GM18858 (cell line): ENCODE measurements around the gene KLK11.
"Not testable (repeated sequence)": the region's sequence is repeated elsewhere in the genome, so short reads cannot be mapped to it uniquely, and the experiment has no call there.

Source experiments
- ATAC-seq: cut with Tn5 transposase; IDR thresholded peaks from one replicate; pipeline ENCODE4 v1.9.1; 2021; ENCODE audit not compliant: unreplicated experiment

Gene KLK11

DNA sequence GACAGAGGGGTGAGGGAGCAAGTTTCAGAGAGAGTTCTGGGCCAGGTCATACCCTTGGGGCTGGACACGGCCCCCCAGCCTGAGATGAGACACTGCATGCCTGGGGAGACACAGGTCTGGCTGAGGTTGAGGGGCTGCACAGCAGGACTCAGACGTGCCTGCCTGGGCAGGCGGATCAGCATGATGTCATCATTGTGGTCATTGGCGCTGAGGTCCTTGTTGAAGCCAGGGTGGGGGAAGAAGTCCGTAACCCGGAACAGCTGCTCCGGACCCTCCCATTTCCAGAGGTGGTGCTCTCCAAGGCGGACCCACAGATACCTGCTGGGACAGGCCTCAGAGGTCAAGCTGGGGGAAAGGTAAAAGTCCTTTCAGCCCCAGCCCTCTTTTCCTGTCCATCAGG lies 20.0 kb downstream of the KLK11 start:
- ATAC-seq = no peak

- ATAC-seq = no peak
Observed at GRCh38 chr19:51005248-51005647, 21.2 kb downstream of the KLK11 start.

- ATAC-seq = no peak
Observed at GRCh38 chr19:51003316-51003715, 23.1 kb downstream of the KLK11 start.

GRCh38 chr19:51002542-51003311 lies 23.7 kb downstream of the KLK11 start:
- no peak for ATAC-seq

- ATAC-seq = no peak
Observed at GRCh38 chr19:51002089-51002532, 24.3 kb downstream of the KLK11 start.

DNA sequence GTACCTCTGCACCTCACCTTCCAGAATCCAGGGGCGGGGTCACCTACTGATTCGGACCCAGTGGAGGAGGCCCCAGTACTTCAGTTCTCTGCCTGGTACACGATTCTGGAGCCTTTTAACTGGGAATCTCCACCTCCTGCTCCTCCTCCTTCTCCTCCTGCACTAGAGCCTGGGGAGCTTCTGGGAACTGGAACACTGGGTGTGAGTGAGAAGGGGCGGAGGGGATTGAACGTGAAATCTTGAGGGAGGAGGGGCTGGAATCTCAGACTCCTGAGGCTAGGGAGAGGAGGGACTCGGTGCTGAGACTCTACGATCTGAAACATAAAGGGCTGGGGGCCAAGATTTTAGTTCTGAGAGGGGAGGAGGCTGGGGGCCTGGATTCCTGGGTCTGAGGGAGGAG lies 24.9 kb downstream of the KLK11 start, which contains the start of gene KLK8:
TSS of gene KLK8 (minus strand) at position 90 of the 400 bp plus-strand sequence. CDS start 437 bp downstream, outside the sequence.
- no peak for ATAC-seq

- ATAC-seq = no peak
Observed at GRCh38 chr19:51000981-51001380, 25.4 kb downstream of the KLK11 start.

DNA sequence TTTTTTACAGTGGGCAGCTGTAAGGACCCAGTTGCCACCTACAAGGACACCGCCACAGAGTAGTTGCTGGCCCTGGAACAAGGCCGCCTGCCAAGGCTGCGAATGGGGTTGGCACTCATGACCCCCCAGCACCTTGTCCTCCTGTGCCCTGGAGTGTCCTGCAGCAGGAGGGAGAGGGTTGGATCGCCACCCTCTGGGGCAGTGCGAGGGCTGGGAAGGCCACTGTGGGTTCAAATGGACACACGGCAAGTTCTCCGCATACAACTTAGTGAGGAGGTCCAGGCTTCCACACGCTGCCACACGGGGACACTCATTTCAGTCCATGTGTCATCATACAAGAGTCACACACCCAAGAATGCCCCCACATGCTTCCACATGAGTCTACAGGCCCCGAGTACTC lies 26.0 kb downstream of the KLK11 start:
- no peak for ATAC-seq

- ATAC-seq = no peak
Observed at GRCh38 chr19:50998686-50999085, 27.7 kb downstream of the KLK11 start.

- ATAC-seq = no peak
Observed at GRCh38 chr19:50998061-50998460, 28.4 kb downstream of the KLK11 start.

DNA sequence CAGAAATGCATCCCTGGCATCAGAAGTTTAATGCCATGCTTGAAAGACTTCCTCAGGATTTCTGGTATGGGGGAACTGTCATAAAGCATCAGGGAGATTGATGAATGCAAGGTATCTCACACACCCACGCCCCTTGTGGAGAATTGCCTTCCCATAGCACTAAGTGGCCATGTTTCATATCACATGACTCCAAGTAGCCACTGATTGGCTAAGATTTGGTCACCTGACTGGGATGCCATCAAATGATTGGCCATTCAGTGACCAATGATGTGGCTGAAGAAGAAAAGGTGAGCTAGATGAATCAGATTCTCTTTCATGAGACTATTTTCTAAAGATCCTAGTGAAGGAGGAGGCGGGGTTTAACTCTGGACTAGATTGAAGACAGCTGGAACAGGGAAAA lies 32.3 kb downstream of the KLK11 start:
- no peak for ATAC-seq

GRCh38 chr19:50992666-50993035 lies 33.8 kb downstream of the KLK11 start:
- no peak for ATAC-seq

DNA sequence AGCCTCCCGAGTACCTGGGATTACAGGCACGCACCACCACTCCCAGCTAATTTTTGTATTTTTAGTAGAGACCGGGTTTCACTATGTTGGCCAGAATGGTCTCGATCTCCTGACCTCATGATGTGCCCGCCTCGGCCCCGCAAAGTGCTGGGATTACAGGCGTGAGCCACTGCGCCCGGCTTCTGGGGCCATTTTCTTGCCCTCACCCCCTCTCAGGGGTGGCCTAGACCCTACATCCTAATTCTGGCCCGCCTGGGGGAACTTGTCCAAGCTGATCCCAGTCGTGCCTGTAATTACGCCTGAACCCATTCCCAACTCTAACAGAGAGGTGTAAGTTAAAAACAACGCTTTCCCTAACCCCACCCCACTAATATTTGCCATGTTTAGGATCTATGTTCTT lies 42.0 kb downstream of the KLK11 start:
- ATAC-seq = not testable (repeated sequence)

DNA sequence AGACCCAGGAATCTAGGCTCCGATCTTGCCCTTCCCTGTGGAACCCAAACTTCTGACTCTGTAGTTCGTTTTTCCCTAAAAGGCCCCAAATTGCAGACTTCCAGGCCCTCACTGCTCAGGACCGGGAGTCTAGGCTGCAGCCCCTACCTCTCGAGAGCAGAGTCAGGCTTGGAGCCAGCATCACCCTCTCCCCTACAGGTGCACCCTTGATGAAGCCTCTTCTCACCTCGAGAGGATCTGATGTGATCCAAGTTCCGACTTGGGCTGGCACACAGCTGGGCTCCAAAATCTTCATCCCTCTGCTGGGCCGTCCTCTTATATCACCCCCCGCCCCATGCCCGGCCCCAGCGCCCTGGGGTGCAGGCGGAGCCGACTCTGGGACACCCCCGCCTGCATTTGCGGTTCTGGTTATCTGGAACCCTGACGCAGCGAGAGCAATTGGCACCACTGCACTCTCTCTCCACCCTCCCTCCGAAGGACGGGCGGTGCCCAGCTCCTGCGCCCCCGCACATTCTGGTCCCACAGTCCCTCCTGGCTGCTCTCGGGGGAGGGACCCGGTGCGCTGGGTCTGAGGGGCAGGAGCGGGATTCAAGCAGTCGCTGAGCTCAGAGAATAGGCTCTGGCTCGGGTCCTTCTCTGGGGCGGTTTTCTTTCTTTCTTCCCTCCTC lies 42.7 kb downstream of the KLK11 start, which contains the start of gene KLK7:
TSS of gene KLK7 (minus strand) at position 293 of the 668 bp plus-strand sequence. CDS start 1,518 bp downstream, outside the sequence.
- no peak for ATAC-seq

DNA sequence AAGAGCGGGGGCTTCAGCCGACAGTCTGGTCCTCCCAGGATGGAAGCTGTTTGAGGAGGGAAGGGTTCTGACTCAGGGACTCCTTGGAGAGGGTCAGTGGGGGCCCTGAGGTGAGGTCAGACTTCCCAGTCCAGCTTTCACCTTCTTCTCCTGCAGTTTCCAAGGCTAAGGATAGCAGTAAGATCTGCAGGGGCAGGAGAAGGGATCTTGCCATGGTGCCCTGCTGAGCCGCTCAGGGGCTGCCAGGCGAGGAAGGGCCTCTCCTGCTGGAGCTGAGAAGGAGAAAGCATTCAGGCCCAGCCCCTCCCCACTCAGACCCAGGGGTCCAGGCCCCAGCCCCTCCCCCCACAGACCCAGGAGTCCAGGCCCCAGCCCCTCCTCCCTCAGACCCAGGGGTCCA lies 44.2 kb downstream of the KLK11 start:
- ATAC-seq = no peak

DNA sequence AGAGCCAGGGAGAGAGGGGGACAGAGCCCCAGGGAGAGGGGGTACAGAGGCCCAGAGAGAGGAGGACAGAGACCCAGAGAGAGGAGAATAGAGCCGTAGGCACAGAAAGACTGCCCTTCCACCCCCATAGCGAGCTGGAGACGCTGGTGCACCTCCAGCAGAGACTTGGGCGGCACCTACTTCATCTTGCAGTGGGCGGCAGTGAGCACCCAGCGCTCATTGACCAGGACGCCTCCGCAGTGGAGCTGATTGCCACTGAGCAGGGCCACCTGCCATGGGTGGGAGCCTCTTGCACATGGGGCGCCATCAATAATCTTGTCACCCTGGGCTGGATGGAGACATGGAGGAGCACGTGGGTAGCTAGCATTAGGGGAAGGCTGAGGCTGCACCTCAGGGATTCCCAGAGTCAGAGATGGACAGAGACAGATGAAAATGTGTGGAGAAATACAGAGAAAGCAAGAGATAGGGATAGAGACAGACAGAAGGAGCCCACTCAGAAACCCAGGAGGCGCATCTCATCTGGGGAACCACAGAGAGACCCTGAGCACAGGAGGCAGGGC lies 44.7 kb downstream of the KLK11 start:
- no peak for ATAC-seq

GRCh38 chr19:50980208-50980607 lies 46.2 kb downstream of the KLK11 start:
- ATAC-seq = no peak

GRCh38 chr19:50979758-50980157 lies 46.7 kb downstream of the KLK11 start:
- no peak for ATAC-seq

DNA sequence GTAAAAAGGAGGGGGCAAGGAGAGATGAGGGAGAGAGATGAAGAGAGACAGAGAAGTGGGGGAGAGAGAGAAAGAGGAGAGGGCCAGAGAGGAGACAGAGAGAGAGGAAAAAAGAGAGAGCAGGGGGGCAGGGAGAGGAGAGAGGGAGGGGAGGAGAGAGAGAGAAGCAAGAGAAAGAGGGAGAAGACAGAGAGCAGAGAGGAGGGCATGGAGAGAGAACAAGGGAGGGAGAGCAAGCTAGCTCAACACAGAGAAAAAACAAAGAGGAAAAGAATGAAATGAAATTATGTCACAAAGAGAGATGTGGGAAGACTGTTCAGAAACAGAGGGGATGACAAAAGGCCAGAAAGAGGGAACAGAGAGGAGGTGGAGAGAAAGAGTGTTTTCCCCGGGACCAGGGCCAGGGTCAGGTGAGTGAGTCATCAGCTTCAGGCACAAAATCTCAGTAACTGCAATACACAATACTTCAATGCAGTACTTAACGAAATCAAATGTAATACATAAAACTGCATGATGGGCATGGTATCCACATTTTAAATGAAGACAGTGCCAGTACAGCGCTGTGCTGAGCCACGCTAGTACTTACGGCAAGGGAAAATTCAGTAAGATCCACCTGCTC lies 47.5 kb downstream of the KLK11 start:
- no peak for ATAC-seq

DNA sequence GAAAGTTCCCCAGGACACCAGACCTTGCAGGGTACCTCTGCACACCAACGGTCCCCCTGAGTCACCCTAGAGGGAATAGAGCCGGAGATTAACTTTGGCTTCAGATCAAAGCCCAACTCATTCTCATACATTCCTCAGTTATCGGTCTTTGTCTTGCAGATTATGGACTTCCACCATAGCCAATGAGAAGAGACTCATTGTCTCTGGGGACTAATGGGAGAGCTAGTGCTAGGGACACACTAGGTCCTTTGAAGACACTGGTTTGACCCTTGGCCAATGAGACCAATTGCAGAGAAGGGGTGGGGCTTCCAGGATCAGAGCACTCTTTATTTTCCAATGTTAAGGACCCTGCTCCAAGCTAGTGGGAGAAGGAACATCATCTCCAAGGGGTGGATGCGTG lies 48.8 kb downstream of the KLK11 start:
- ATAC-seq = no peak

- ATAC-seq = no peak
Observed at GRCh38 chr19:50975766-50976165, 50.6 kb downstream of the KLK11 start.
